ENCODE measurements around the gene TCP1. TPM values are rescaled to one million over a fixed set of nuclear protein-coding genes. Genes with fewer than 3 reads are reported as not detected.
"Not testable (repeated sequence)": the region's sequence is repeated elsewhere in the genome, so short reads cannot be mapped to it uniquely, and the experiment has no call there.

The TCP1 gene
- total and polyA plus RNA-seq, 9 of the 15 experiments (the other 6 are each of a cell fraction or from before 2014, with no cell fraction given) = 331 to 801 (median 645) TPM

DNA sequence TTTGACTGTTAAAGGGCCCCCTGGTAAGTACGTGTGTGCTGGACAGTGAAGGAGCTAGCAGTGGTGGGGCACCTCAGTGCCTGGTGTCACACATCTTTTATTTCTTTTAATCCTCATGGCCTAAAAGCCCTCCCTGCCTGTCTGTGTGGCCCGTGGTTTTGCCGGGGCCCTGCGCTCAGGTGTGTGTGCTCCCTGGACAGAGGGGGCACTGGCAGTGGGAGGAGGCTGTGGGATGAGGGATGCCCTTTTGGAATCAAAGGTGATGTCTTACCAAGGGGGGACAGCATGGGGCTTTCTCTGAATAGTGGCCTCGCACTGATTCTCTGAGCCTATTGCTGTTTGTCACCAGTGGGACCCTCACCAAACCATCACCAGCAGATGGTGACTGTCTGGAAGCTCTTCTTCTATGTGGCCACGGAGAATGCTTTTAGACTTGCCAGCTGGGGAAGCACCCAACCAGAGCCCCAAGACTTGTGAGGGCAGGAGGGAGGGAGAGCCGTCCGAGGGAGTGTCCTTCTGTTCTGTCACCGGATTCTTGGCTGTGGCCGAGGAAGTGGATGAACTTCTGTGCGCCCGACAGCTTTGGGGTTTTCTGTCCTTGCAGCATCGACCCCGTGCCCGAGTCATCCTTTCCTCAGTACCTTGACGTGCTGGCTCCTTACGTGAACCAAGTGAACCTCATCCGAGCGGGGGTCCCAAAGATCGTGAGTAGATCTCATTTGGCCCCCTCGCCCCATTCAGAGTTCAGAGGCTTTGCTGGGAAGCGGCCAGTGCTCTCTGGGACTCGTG lies 28.7 kb upstream of the TCP1 start:
- ChIA-PET POLR2A (interaction anchor here (0.7 to 0.9 kb wide), 3 partner anchors 10 to 16 kb away, joined by 3 read pairs; no protein-coding TSS in a partner anchor), CTCF (ENCODE audit: low intra/inter-chr PET ratio) (no interaction called here)
- Histone ChIP-seq H3K9me3 (replicated peaks; ENCODE audit: control insufficient read depth, insufficient read depth, low read depth, low read length) (no peaks in the 10 kb centered on the region), H3K27ac (ENCODE audit: extremely low read depth, low read depth, low read length) (no peak overlapping the region), H3K36me3 (ENCODE audit: control insufficient read depth, insufficient read depth, low read length) (no peaks in the 10 kb centered on the region), H3K9me1 (ENCODE audit: control insufficient read depth, insufficient read depth, low read length) (peaks cover 4% of the 10 kb centered on the region), H4K20me1 (replicated peaks; ENCODE audit: control insufficient read depth, insufficient read depth, low read length) (peaks cover under 1% of the 10 kb centered on the region; the same call in 1 of the 2 replicates), H3K27me3 (ENCODE audit: control insufficient read depth in 2 of 2, insufficient read depth in 2 of 2, low read length in 2 of 2) (peaks cover 77 to 89% of the 10 kb centered on the region in 2 experiments), H3K4me1 (replicated peaks in 1 of 2; ENCODE audit: control insufficient read depth in 2 of 2, insufficient read depth in 2 of 2, low read length in 2 of 2) (peaks cover 0 to 5% of the 10 kb centered on the region in 2 experiments; a peak in 2 of 5 replicates), H3K4me2 (ENCODE audit: insufficient read depth, low read length) (no peak overlapping the region), H3K4me3 (no peak overlapping the region), H3K79me2 (ENCODE audit: control insufficient read depth, insufficient read depth, low read length) (no peaks in the 10 kb centered on the region), H3K9ac (ENCODE audit: insufficient read depth in 1 of 2, low read depth in 2 of 2, low read length in 2 of 2) (no peak overlapping the region), H2AFZ (ENCODE audit: low read depth, low read length) (no peak overlapping the region)
- 3% methylated on average over 22 of the region's 23 CpGs for WGBS (ENCODE audit: insufficient coverage, low coverage, missing lambda C conversion rate)
- in situ Hi-C loops (cut with MboI) = no loop called here
- BruUV-seq (replicated peaks) = no TSS peak
- DNase-seq (ENCODE audit: extremely low read depth in 1 of 4, low spot score in 3 of 4) (no peak), FAIRE-seq (no peak), ATAC-seq (no peak)
- intact Hi-C loops (cut with micrococcal nuclease) = no loop called here
- TF ChIP-seq CREBBP (IDR thresholded peaks at IDR 0.05; ENCODE audit: low read depth, low read length) (no peak), ZKSCAN8 (CRISPR knock-in tag; IDR thresholded peaks at IDR 0.05) (no peak), TEAD1 (CRISPR knock-in tag; IDR thresholded peaks at IDR 0.05) (no peak), ZNF79 (CRISPR knock-in tag; IDR thresholded peaks at IDR 0.05; ENCODE audit: low read depth) (no peak), MTF1 (CRISPR knock-in tag; IDR thresholded peaks at IDR 0.05; ENCODE audit: borderline replicate concordance) (no peak), KAT2B (IDR thresholded peaks at IDR 0.05; ENCODE audit: low read depth, low read length) (no peak), EP300 (IDR thresholded peaks at IDR 0.05; ENCODE audit: low read length) (no peak), ZBTB12 (CRISPR knock-in tag; IDR thresholded peaks at IDR 0.05) (no peak)

- CTCF ChIA-PET (ENCODE audit: low intra/inter-chr PET ratio); H2AFZ ChIP-seq (ENCODE audit: low read depth, low read length); H3K9ac ChIP-seq (ENCODE audit: insufficient read depth in 1 of 2, low read depth in 2 of 2, low read length in 2 of 2); DNase-seq (ENCODE audit: extremely low read depth in 1 of 4, low spot score in 3 of 4); H3K4me1 ChIP-seq (replicated peaks in 1 of 2; ENCODE audit: control insufficient read depth in 2 of 2, insufficient read depth in 2 of 2, low read length in 2 of 2); BruUV-seq (replicated peaks); H3K36me3 ChIP-seq (ENCODE audit: control insufficient read depth, insufficient read depth, low read length); in situ Hi-C loops (cut with MboI); ATAC-seq; H4K20me1 ChIP-seq (replicated peaks; ENCODE audit: control insufficient read depth, insufficient read depth, low read length); FAIRE-seq; H3K4me2 ChIP-seq (ENCODE audit: insufficient read depth, low read length); H3K4me3 ChIP-seq; H3K27ac ChIP-seq (ENCODE audit: extremely low read depth, low read depth, low read length); H3K79me2 ChIP-seq (ENCODE audit: control insufficient read depth, insufficient read depth, low read length); H3K9me3 ChIP-seq (replicated peaks; ENCODE audit: control insufficient read depth, insufficient read depth, low read depth, low read length); H3K9me1 ChIP-seq (ENCODE audit: control insufficient read depth, insufficient read depth, low read length); intact Hi-C loops (cut with micrococcal nuclease): not testable (repeated sequence)
- POLR2A ChIA-PET = interaction anchor here (0.6 to 0.7 kb wide), 3 partner anchors 284 to 1829 kb away, joined by 3 to 4 read pairs (median 3); no protein-coding TSS in a partner anchor
- H3K27me3 ChIP-seq (ENCODE audit: control insufficient read depth in 2 of 2, insufficient read depth in 2 of 2, low read length in 2 of 2) = peaks cover 73 to 86% of the 10 kb centered on the region in 2 experiments
- WGBS (ENCODE audit: insufficient coverage, low coverage, missing lambda C conversion rate) = 4% methylated on average over 3 of the region's 3 CpGs
Measured at GRCh38 chr6:159816775-159817174, 27.4 kb upstream of the TCP1 start.

Measured in K562 (cell line).